A673 (cell line): ENCODE results near the gene ZSWIM6.

ENCODE experiments used
- CTCF ChIP-seq: fragments of 300-800, 200-600 bp; sonication (generic); conservative IDR thresholded peaks from 2 replicates; pipeline ENCODE4 v1.5.1; 2017; ENCODE audit warnings: low read depth, mild to moderate bottlenecking, antibody characterized with exemption, low read length, moderate library complexity, mixed read lengths
- EZH2 ChIP-seq: fragments of 200-600 bp; sonication (generic); IDR thresholded peaks from 2 replicates; pipeline ENCODE4 v1.6.1; 2017; ENCODE audit warnings: borderline replicate concordance, low read depth, mild to moderate bottlenecking, mixed read lengths, antibody characterized with exemption, low read length; ENCODE audit not compliant: poor library complexity, severe bottlenecking

GRCh38 chr5:61587125-61587524 lies 255.1 kb downstream of the ZSWIM6 start:
- TF ChIP-seq EZH2 (no peak), CTCF (no peak)
